Endometrial microvascular endothelial cells (primary cell): Measurements from ENCODE around the gene SORBS1. TPM values are rescaled to one million over a fixed set of nuclear protein-coding genes. Genes with fewer than 3 reads are reported as not detected.

Experiments used
- in situ Hi-C: cut with HindIII; loops from 2 replicates; pipeline ENCODE4 v1.10.0; 2017; ENCODE audit warnings: low sequenced_read_pairs, low pct_unique_long_range_greater_than_20kb; ENCODE audit errors: inconsistent ontology term
- total RNA-seq: library from RNA; depleted of rRNA; stranded (reverse); fragments of >200 nt; gene quantifications from one replicate; pipeline ENCODE4 v1.2.3, GENCODE V29; 2015; ENCODE audit errors: inconsistent ontology term

SORBS1 gene
- 4.5 TPM for total RNA-seq

DNA sequence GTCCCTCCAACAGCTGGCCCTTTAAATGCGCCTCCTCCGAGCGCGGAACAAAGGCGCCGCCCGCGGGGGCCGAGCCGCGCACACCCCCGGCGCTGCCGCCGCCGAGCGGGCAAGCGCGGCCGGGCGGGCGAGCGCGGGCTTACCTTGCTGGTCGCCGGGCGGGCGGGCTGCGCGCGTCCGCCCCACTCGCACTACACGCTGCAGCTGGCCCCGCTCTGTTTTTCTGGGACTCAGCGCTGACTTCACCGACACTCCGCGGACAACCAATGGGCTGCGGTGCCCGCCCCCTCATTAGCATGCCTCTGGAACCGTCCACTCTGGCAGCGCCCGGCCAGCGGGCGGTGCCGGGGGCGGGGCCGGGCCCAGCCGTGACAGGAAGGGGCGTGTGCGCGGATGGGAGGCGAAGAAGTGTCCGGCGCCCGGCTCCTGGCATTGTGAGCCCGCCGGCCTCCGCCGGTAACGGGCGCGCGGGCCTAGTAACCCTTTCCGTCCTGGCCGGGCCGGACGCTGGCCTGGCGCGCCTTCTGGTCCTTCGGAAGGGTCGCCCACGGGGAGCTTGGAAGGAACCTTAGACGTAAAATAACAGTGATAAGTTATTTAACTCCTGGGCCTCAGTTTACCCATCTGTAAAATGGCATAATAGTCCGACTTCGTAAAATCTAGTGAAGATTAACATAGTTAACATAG is at the start of gene SORBS1:
SORBS1 (minus strand) TSS at position 195 of the 687 bp plus-strand sequence. CDS start 120,236 bp downstream, outside the sequence.
- in situ Hi-C loops = no loop called here

DNA sequence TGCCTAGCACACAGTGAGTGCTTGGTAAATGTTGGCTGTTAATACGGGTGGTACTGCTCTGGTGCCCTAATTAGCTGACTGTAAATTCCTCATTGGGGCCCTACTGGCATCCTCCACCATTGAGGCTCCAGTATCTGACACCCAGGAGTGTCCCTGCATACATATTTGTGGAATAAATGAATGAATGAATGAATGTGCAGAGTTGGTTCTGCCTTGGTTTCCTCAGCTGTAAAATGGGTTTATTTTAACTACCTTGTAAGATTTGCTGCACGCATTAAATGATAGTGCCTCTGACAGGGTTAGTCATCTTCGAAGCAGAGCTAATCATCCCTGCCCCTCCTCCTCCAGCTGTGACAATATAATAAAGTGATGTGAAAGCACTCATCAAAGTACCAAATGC is 49.6 kb upstream of the SORBS1 start:
- in situ Hi-C loops = no loop called here

DNA sequence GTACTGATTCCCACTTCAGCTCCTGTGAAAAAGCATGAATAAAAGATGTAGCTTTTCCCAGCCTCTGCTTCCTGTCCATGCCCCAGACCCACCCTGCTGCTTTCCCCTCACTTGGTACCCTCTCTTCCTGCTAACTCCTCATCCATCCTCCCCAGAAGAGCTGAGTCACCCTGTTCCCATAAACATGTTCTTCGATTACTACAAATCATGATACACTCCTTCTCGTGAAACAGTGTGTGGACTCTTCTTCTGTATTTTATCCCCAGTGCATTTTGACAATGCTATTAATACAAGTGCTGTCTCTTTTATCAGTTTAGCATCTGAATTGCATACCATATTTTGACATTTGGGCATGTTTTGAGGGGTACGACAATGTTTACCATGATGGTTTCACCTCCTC is 45.8 kb upstream of the SORBS1 start:
- in situ Hi-C loops = no loop called here

DNA sequence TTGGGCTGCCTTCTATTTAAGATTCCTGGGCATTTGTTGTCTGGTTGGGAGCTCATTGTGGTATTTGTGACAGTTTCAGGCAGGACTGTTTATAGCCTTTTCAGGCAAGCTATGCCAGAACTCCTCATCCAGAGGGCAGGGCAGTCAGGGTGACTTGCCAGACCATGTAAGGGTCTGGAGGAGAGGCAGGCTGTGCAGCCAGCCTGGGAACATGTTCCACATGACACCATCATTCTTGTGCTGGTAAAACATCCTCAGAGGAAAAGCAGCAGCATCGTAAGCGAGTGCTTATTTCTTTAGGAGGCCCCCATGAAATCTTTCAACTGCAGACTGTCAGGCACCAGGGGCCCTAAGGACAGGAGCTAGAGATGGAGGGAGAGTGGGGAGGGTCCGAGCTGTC is 44.0 kb upstream of the SORBS1 start:
- in situ Hi-C loops = no loop called here

DNA sequence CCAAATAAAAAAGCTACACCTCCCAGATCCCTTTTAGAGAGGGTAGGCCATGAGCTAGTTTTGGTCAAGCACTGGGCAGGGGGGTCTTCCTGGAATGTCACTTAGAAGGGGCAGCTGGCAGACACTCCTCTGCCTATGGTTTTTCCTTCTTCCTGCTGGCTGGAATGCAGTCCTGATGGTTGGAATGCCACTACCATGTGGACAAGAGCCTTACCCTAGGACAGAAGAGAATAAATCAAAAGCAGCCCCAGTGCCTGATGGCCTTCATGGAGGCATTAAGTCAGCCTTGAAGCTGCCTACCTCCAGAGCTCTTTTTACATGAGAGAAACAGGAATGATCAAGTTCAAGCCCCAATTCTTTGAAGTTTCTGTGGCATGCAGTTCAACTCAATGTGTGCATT is 43.5 kb upstream of the SORBS1 start:
- in situ Hi-C loops = no loop called here

DNA sequence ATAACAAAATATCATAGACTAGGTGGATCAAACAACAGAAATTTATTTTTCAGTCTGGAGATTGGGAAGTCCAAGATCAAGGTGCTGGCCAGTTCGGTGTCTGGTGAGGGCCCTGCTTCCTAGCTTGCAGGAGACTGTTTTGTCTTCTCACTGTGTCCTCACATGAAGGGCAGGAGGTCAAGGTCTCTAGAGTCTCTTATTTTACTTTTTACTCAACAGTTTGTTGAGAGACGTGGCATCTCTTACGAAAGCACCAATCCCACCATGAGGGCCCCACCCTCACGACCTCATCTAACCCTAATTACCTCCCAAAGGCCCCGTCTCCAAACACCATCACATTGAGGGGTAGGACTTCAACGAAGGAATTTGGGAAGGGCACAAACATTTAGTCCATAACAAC is 41.2 kb upstream of the SORBS1 start:
- in situ Hi-C loops = no loop called here

DNA sequence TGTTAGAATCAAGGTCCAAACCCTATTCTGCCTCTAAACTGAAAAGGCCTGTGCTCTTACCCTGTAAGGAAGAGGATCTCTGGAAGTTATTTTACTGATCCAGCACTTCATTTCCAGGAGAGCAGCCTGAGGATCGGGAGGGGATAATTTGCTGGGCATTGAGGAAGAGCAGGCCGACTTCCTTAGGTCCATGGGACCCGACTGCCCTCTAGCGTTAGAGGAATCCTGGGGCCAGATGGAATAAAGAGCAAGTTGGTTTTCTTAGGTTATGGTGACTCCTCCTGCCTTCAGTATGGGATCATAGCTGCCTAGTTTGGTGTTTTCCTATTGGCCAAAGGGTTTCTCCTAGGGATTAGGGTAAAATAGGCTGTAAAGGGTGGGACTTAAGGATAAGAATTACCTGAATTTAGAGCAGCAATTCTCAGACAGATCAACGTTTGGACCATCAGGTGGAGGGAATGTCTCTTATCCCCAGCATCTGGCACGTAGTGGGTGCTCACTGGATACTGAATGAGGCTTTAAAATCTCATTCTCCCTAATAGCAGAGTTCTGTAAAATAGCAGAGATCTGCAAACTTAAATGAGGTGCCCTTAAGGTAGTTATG is 40.0 kb upstream of the SORBS1 start:
- in situ Hi-C loops = no loop called here

DNA sequence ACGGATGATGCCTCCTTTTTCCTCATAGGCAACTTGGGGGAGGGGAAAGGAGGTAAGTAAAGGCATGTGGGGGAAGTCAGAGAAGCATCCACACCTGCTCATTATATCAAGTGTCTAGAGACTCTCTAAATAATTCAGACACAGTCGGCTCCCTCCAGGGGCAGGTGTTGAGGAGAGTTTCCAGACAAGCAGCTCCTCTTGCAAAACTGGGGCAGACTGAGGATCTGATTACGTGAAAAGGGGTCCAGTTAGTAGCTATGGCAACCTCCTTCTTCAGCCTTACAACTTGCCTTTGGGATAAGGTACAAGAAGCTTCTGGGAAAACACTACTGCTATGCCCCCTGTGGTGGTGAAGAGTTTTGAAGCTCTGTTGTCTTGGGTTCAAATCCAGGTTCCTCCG is 39.0 kb upstream of the SORBS1 start:
- in situ Hi-C loops = no loop called here

DNA sequence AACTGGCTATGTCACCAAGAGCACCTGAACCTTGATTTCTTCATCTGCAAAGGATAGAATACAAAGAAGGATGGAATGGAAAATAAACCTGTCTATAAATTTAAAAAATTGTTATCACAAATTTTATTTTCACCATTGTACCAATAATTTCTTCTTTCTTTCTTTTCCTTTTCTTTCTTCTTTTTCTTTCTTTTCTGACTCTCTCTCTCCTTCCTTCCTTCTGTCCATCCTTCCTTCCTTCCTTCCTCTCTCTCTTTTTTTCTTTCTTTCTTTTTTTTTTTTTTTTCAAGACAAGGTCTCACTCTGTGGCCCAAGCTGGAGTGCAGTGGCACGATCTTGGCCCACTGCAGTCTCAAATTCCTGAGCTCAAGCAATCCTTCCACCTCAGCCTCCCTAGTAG is 36.6 kb upstream of the SORBS1 start:
- in situ Hi-C loops = no loop called here

DNA sequence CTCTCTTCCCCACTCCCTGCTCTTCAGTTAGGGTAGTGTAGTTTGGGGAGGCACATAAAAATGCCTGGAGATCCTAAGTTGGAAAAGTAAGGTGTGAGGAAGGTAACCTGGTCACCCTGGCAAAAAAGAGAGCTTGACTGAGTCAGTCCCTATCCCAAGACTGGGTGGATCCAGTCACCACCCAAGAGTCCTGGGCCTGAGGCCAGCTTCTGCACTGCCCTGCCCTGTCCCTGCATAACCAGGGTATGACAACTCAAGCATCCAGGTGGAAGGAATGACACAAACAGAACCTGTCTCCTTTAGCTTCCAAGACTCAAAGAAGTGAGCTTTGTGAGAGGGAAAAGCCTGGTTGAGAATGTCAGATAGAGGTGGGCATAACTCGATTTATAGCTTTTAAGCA is 26.9 kb upstream of the SORBS1 start:
- in situ Hi-C loops = no loop called here

DNA sequence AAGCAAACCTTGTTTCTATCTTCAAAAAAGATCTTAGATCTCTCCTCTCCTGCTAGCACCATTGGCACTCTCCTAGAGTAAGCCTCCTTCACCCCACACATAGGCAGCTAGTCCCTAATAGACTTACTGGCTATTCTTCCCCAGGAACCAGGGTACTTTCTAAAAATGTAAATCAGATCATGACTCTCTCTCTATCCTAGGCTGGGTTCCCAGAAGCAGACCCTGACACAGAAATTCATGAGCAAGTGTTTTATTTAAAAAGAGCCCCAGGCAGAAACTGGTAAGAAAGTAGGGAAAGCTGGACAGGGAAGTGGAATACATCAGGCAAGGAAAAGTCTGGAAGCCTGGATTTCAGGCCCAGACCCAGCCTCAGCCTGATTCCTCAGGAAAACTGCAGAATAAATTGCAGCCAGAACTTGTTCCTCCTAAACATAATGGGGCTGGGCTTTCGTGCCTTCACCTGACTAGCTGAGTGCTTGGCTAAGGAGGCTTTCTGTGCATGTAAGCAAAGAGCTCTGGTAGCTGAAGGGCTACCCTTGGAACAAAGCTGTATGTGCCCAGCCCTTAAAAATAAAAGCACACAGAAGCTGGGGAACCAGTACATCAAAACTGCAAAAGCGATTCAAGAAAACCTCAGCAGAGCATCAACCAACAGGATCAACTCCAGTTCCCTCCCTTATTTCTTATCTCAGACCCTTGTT is 18.8 kb upstream of the SORBS1 start:
- in situ Hi-C loops = no loop called here

DNA sequence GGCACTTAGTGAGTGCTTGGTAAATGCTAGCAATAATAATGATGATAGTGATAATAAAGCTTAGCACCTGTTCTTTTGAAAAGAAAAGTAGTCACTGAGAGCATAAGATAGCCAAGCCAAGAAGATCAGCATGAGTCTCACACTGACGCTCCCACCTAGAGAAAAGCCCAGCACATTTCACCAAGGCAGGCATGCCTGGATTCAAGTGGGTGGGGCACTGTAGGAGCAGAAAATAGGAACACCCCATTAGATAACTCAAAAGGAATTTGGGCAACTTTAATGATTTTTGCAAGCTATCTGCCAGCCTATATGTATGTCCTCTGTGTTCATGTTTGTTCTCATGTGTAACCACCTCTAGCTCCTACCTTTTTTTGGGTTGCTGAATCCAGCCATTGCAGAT is 18.1 kb upstream of the SORBS1 start:
- in situ Hi-C loops = no loop called here

DNA sequence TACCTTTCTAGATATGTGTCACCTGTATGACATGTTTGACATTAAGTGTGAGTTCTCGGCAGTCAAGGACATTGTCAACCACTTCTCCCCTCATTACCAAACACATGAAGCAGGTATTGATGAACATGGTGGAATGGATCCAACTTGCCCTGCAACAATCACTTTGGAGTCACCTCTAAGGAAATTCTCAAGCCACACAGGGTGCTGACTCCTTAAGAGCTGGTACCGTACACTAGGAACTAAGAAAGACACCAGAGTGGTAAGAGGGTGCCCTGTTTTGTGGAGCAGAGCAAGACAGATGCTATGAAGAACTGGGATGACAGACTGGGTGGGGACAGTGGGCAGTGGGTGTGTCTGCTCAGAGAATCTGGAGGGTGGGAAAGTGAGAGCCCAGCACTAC is 17.4 kb upstream of the SORBS1 start:
- in situ Hi-C loops = no loop called here

DNA sequence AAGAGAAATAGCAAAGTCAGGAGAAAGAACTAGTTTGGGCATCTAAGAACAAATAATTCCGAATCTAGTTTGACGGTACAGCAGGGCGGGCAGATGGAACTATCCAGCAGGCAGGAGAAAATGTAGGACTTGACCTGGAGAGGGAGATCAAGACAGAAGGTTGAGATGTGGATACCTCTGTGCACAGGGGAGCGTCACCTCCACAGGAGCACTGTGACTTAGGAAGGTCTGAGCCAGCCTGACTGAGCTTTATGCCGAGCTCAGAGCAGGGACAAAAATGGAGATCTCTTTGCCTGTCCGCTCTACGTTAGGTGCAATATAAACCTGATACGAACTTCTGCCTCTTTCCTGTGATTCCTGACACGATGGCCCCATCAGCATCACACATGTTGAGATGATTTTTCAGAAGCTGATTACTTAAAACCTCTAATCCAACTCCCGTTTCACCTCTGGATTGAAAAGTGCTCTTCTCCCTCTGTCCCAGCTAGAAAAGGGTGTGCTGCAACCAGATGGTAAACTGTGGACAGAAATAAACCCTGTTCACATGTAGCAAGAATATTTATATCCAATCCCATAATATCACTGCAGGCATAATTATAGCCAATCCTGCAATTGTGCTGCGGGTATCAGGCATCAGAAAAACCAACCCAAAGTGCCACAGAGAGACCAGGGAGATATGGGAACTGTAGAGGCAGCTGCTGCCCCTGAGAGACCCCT is 13.6 kb upstream of the SORBS1 start:
- in situ Hi-C loops = no loop called here

DNA sequence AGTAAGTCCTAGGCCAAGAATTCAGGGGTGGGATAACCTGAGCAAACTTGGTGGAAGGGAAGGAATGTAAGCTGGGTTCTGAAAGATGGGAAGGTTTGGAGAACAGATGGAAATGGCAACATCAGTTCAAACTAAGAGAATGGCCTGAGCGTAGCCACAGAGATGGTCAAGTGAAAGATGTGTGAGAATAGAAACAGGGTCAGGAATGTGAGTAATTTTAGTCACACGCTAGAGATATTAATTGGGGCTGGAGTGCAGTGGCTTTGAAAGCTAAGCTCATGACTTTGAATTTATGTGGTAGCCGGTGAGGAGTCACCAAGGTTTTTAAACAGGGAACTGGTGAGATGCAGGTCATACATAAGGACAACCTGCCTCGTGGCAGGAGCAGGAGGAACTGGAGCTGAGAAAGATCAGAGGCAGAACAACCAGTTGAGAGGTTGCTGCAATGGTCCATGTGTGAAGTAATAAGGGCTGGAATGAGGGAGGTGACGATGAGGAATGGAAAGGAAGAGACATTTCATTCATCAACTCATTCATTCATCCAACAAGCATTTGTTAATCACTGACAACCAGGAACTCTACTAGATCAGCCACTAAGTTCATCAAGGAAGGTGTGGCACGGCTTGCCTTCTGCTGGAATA is 12.9 kb upstream of the SORBS1 start:
- in situ Hi-C loops = no loop called here

DNA sequence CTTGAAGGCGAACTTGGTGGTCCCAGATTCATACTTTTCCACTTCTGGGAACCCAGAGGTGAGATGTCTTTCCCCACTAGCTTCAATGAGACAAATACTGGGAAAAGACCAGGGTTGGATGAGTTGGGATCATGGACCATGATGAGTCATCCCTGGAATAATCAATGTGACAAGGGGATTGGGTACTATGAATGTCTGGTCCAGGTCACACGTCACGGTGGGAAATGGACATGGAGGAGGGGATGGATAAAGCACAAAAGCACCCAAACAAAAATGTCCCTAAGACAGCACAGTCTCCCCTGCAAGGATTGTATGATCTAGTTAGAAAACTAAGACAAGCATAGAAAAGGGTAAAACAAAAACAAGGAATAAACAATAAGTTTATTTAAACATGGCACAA is 12.4 kb upstream of the SORBS1 start:
- in situ Hi-C loops = no loop called here

DNA sequence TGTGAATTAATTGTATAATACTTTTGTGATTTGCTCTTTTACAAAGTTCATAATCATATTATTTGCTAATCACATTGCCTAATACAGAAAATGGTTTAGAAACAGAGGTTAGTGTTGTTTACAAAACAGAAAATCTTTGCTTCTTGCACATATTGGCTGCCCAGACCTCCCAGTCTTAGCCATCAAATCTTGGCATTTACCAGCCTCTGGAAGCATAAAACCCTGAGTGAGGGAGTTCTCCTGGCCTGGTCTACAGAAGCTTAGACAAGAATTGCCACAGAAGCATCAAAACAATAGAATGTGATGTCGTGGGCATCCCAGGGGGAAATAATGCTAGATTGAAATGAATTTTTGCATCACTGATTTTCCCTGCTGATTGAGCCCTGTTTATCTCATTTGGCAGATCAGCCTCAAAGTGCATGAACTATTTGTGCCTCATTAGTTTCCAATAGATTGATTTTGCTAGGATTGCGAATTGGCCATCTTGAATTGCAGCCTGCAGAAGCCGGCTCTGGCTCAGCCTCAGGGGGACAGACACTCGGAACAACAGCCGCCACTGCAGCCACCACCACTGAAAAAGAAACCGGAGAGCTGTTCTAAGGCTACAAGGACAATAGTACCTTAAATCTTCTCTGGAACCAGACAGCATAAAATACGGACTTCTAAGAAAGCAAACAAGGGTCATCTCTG is 11.1 kb upstream of the SORBS1 start:
- in situ Hi-C loops = no loop called here

DNA sequence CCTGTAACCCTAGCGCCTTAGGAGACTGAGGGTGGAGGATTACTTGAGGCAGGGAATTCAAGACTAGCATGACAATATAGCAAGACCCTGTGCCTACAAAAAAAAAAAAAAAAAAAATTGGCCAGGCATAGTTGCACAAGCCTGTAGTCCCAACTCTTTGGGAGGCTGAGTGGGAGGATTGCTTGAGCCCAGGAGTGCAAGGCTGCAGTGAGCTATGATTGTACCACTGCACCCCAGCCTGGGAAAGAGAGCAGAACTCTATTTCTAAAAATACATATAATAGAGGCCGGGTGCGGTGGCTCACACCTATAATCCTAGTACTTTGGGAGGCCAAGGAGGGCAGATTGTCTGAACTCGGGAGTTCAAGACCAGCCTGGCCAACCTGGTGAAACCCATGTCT is 10.2 kb upstream of the SORBS1 start:
- in situ Hi-C loops = no loop called here

DNA sequence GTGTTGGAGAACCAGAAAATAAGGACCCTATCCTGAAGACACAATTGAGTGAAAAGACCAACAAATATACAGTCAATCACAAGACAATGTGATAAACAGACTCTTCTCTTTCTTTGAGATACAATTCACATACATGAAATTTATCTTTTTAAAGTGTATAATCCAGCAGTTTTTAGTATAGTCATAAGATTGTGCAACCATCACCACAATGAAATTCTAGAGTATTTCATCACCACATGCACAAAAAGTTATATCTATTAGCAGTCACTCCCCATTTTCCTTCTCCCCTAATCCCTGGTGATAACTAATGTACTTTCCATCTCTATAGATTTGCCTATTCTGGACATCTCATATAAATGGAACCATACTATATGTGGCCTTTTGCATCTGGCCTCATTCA is 8.2 kb upstream of the SORBS1 start:
- in situ Hi-C loops = no loop called here
